Adrenal gland (tissue), 5 donors: ENCODE data around the gene MNS1.
"Not testable (repeated sequence)": the region's sequence is repeated elsewhere in the genome, so short reads cannot be mapped to it uniquely, and the experiment has no call there.

Experiments
- CTCF ChIP-seq, 6 experiments: fragments of 450-650 bp in 4 of 6; fragments of 200-600 bp in 2 of 6; sonication (generic) in 1 of 6; IDR thresholded peaks; 1 replicate in 5 of 6; 2 replicates in 1 of 6; pipeline versions ENCODE4 v1.5.1 to v1.8.0; 2016 to 2021; ENCODE audit warnings: antibody characterized with exemption in 6 of 6, mild to moderate bottlenecking in 2 of 6, moderate library complexity in 1 of 6
- POLR2A ChIP-seq, 2 donors: fragments of 450-650 bp; IDR thresholded peaks; one replicate each; pipeline ENCODE4 v1.6.1; 2017; ENCODE audit warnings: antibody characterized with exemption in 2 of 2, mild to moderate bottlenecking in 2 of 2, moderate library complexity in 1 of 2
- donor health status: DM: no; HTN: no; CAD: no.

DNA sequence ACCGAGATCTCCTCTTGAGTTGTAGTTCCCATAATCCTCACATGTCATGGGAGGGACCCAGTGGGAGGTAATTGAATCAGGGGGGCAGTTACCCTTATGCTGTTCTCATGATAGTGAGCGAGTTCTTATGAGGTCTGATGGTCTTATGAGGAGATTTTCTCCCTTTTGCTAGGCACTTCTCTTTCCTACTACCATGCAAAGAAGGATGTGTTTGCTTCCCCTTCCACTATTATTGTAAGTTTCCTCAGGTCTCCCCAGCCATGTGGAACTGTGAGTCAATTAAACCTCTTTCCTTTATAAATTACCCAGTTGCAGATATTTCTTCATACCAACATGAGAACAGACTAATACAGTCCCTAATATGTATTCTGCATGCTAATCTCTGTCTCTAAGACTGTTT, 21.3 kb upstream of the MNS1 start:
- TF ChIP-seq CTCF, POLR2A (IDR thresholded peaks at IDR 0.05): not testable (repeated sequence)
